Metanephros (tissue), 1 donor: ENCODE data around the gene ZMYND15. TPM values are rescaled to one million over a fixed set of nuclear protein-coding genes. Genes with fewer than 3 reads are reported as not detected.

Experiments used
- total RNA-seq: library from RNA; depleted of rRNA; stranded (reverse); fragments of >200 nt; gene quantifications from one replicate; pipeline ENCODE4 v1.2.3, GENCODE V29; 2014

ZMYND15 gene, protein sequence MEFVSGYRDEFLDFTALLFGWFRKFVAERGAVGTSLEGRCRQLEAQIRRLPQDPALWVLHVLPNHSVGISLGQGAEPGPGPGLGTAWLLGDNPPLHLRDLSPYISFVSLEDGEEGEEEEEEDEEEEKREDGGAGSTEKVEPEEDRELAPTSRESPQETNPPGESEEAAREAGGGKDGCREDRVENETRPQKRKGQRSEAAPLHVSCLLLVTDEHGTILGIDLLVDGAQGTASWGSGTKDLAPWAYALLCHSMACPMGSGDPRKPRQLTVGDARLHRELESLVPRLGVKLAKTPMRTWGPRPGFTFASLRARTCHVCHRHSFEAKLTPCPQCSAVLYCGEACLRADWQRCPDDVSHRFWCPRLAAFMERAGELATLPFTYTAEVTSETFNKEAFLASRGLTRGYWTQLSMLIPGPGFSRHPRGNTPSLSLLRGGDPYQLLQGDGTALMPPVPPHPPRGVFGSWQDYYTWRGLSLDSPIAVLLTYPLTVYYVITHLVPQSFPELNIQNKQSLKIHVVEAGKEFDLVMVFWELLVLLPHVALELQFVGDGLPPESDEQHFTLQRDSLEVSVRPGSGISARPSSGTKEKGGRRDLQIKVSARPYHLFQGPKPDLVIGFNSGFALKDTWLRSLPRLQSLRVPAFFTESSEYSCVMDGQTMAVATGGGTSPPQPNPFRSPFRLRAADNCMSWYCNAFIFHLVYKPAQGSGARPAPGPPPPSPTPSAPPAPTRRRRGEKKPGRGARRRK
- 0.99 TPM for total RNA-seq

DNA sequence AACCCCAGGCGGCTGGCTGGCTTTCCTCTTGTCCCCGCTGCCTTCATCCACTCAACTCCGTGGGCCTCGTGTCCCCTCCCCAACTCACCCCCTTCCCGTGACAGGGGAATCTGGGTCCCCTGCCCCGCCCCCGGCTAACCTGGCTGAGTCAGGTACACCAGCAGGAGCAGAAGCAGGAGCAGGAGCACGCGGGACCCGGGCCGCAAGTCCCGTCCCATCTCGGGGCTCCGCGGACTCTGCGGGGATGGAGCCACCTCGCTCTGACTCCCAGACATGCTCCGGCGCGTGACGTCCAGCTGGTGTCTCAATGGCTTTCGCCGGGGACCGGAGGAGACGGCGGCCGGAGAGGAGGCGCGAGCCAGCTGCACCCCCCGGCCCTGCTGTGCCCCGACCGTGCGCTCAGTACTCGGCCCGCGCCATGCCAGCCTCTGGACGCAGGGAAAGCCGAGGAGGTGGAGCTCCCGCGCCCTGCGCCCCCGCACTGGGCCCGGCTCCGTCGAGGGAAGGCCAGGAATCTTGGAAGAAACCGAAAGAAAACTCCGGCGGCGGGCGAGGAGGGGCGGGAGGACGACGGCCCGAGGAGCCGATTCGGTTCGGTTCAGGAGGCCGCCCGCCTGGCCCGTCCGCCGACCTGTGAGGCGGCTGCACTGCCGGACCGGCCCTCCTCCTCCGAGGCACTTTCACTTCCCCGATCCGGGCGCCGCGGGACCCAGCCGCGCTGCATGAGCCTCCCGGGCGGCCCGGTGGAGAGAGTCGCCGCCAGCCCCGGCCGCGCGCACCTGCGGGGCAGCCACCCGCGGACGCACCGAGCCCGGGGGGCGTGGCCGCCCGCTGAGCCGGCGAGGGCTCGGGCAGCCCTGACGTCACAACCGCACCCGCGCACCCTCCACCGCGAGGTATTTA, at the start of gene ZMYND15, which contains the start of gene CXCL16:
Gene ZMYND15 (plus strand): TSS at position 712 of the 903 bp plus-strand sequence. CDS start 716 bp downstream, outside the sequence.
Gene CXCL16 (minus strand): TSS at position 807 of the 903 bp plus-strand sequence. CDS start 589 bp downstream, at position 218.

DNA sequence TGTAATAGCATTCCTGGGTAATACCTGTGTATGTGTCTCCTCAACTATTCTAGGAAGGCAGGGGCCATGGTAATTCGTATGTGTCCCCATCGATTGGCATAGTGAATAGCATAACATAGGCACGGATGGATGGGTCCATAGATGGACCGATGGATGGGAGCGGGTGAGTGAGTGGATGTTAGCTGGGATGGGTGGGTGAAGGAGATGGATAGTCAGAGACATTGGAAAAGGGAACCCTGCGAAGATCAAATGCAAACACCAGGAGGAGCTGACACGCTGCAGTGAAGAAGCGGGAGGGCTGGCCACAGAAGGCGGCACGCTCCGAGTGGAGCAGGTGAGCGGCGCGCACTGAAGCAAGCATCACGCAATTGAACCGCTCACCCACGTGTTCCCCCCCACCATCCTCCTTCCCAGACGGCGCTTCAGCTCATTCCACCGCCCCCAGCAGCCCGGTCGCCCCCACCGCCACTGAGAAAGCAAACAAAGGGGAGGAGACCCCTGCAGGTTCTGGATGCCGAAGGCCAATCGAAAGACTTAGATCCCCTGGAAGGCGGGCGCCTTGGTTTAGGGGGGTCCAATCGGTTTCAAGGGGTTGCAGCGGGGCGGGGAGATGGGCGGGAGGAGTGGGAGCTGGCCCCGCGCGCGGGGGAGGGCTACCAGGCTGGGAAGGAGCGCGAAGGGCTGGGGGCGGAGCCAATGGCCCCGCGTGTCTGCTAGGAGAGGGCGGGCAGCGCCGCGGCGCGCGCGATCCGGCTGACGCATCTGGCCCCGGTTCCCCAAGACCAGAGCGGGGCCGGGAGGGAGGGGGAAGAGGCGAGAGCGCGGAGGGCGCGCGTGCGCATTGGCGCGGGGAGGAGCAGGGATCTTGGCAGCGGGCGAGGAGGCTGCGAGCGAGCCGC, 29.6 kb upstream of the ZMYND15 start, which contains the start of gene ARRB2:
Gene ARRB2 (plus strand): TSS at position 839 of the 899 bp plus-strand sequence. CDS start 90 bp downstream, outside the sequence.

DNA sequence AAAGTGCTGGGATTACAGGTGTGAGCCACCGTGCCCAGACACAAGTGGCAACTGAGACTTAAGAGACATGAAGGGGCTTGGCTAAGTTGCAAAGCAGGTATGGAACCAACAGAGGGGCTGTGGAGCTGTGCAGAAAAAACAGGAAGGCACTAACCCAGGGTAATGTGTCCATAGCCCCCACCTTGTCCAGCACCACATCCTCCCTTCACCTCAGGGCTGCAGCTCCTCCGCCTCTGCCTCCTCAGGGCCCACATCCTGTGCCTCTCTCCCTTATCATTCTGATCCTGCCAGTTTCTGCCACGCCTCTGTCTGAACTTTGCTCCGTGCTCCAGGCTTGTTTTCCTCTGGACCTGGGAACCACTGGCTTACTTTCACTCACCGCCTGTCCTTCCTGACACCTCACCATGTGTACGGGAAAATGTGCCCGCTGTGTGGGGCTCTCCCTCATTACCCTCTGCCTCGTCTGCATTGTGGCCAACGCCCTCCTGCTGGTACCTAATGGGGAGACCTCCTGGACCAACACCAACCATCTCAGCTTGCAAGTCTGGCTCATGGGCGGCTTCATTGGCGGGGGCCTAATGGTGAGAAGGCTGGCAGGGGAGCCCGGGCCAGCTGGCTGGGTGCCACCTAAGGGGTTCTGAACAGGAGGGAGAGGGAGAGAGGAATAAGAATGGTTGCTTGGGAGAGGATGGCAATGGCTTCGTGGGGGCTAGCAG, 32.0 kb downstream of the ZMYND15 start, which contains the start of gene TM4SF5:
Gene TM4SF5 (plus strand): TSS at position 368 of the 716 bp plus-strand sequence. CDS start 37 bp downstream, at position 405.

DNA sequence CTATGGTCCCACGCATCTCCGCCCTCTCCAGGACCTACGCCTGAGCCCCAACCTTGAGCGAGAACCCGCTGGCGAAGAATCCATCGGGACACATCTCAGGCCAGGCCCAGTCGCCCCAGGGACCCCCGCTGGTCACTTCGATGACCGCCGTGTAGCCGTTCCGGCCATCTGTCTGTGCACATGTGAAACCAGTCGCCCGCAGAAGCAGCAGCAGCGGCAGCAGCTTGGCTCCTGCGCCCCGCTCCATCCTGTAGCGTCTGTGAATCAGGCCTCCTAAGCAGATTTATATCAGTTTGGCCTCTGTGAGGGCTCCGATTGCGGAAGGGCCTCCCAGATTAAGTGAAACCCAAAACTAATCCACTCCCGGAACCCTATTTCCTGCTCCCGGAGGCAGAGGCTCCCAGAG, 46.5 kb downstream of the ZMYND15 start, which contains the start of gene VMO1:
Gene VMO1 (minus strand): TSS at position 259 of the 406 bp plus-strand sequence. CDS start 12 bp downstream, at position 247.

DNA sequence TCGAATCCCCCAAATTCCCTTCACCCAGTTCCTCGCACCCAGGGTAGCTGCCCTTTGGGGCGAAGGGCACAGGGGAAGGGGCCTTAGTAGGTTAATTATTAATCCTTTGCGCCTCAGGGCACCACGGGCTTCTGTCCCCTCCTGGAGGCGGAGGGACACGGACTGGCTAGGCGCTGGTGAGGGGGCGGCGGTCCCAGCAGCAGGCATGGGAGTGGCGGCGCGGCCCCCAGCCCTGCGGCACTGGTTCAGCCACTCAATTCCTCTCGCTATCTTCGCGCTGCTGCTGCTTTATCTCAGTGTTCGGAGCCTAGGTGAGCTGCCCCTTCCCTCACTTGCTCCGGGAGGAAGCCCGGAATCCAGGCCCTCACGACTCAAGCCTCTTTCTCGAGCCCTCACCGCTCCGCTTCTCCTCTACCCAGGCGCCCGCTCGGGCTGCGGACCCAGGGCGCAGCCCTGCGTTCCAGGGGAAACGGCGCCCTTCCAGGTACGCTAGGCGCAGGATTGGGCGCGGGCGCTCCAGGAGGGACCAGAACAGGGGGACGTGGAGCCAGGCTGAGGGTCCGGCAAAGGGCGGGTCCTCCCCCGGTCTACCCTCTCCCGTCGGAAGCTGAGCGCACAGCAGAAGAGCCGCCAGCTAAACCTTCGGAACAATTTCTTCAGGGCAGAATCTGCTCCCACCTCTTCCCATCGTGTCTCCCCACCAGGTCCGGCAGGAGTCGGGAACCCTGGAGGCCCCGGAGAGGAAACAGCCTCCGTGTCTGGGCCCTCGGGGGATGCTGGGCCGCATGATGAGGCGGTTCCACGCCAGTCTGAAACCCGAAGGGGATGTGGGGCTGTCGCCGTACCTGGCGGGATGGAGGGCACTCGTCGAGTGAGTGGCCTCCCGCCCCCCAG, 49.4 kb downstream of the ZMYND15 start, which contains the start of gene GLTPD2:
Gene GLTPD2 (plus strand): TSS at position 158 of the 894 bp plus-strand sequence. CDS start 48 bp downstream, at position 206.

Other genes with a start within 250 kb of the ZMYND15 start
- gene SPNS2, start 241.0 kb upstream of the ZMYND15 start, total RNA-seq = 40.5 TPM
- 38.4 TPM for gene MYBBP1A, start 184.4 kb upstream of the ZMYND15 start, total RNA-seq
- gene GGT6, start 179.3 kb upstream of the ZMYND15 start, total RNA-seq = 15.0 TPM
- 95.6 TPM for gene SMTNL2, start 155.3 kb upstream of the ZMYND15 start, total RNA-seq
- 0.58 TPM for gene ALOX15, start 98.2 kb upstream of the ZMYND15 start, total RNA-seq
- 76.5 TPM for gene PELP1, start 35.7 kb upstream of the ZMYND15 start, total RNA-seq
- gene ARRB2, start 29.2 kb upstream of the ZMYND15 start, total RNA-seq = 21.9 TPM
- 19.4 TPM for gene MED11, start 8.4 kb upstream of the ZMYND15 start, total RNA-seq
- 14.1 TPM for gene CXCL16, start 95 bp downstream of the ZMYND15 start, total RNA-seq
- 0.53 TPM for gene TM4SF5, start 32.1 kb downstream of the ZMYND15 start, total RNA-seq
- 1.9 TPM for gene VMO1, start 46.5 kb downstream of the ZMYND15 start, total RNA-seq
- 5.0 TPM for gene GLTPD2, start 49.1 kb downstream of the ZMYND15 start, total RNA-seq
- gene PSMB6, start 56.3 kb downstream of the ZMYND15 start, total RNA-seq = 118 TPM
- 28.2 TPM for gene PLD2, start 67.3 kb downstream of the ZMYND15 start, total RNA-seq
- gene MINK1, start 93.5 kb downstream of the ZMYND15 start, total RNA-seq = 46.9 TPM
- 5.6 TPM for gene C17orf107, start 159.7 kb downstream of the ZMYND15 start, total RNA-seq
- gene CHRNE, start 163.3 kb downstream of the ZMYND15 start, total RNA-seq = 1.9 TPM
- 0.88 TPM for gene GP1BA, start 192.4 kb downstream of the ZMYND15 start, total RNA-seq
- 70.5 TPM for gene SLC25A11, start 200.2 kb downstream of the ZMYND15 start, total RNA-seq
- 33.1 TPM for gene RNF167, start 200.4 kb downstream of the ZMYND15 start, total RNA-seq
- gene PFN1, start 208.7 kb downstream of the ZMYND15 start, total RNA-seq = 419 TPM
- 699 TPM for gene ENO3, start 211.3 kb downstream of the ZMYND15 start, total RNA-seq
- gene SPAG7, start 228.0 kb downstream of the ZMYND15 start, total RNA-seq = 76.4 TPM
- gene CAMTA2, start 247.8 kb downstream of the ZMYND15 start, total RNA-seq = 15.8 TPM